H1 (cell line): ENCODE data around the gene CRTC2. TPM values are rescaled to one million over a fixed set of nuclear protein-coding genes. Genes with fewer than 3 reads are reported as not detected.

Experiments
- ASH2L ChIP-seq: fragments of 200-600, 300-600 bp; sonication (generic); IDR thresholded peaks from one replicate; pipeline ENCODE4 v1.7.1; 2017; ENCODE audit warnings: low read length
- BRCA1 ChIP-seq: IDR thresholded peaks from 2 replicates; pipeline ENCODE4 v1.6.1; 2012; ENCODE audit warnings: low read depth, low read length, improper control_type of control experiment
- EP300 ChIP-seq, 2 experiments: IDR thresholded peaks; 1 replicate in 1 of 2; 2 replicates in 1 of 2; pipeline ENCODE4 v1.6.1; 2011 to 2012; ENCODE audit warnings: low read depth in 2 of 2, low read length in 2 of 2, mild to moderate bottlenecking in 2 of 2, borderline replicate concordance in 1 of 2, inconsistent platforms in 1 of 2, moderate library complexity in 1 of 2
- POLR2A ChIP-seq, 2 experiments: IDR thresholded peaks; 1 replicate in 1 of 2; 2 replicates in 1 of 2; pipeline ENCODE4 v1.6.1; 2011; ENCODE audit warnings: low read depth in 2 of 2, low read length in 2 of 2, mild to moderate bottlenecking in 2 of 2; ENCODE audit errors: control extremely low read depth in 1 of 2
- SIX5 ChIP-seq: IDR thresholded peaks from 2 replicates; pipeline ENCODE4 v1.6.1; 2011; ENCODE audit warnings: mild to moderate bottlenecking, low read depth, low read length
- SP4 ChIP-seq: IDR thresholded peaks from 2 replicates; pipeline ENCODE4 v1.6.1; 2012; ENCODE audit warnings: low read length, inconsistent platforms
- polyA plus RNA-seq, 7 experiments: library from polyadenylated mRNA; depleted of rRNA in 3 of 7; stranded (reverse) in 5 of 7; unstranded in 2 of 7; fragments of >200 nt in 5 of 7; fragments of 200-250 nt in 2 of 7; gene quantifications; 1 replicate in 5 of 7; 2 replicates in 1 of 7; 4 replicates in 1 of 7; pipeline versions ENCODE4 v1.2.1 to v1.2.3, GENCODE V29; 2011 to 2013; ENCODE audit warnings: missing spikeins in 2 of 7, mixed read lengths in 2 of 7
- total RNA-seq: library from RNA; stranded (reverse); fragmentation: NEBNext Ultra II Directional; extraction: Animal tissue kit (Norgen Biotek cat#: 25700); gene quantifications from 2 replicates; pipeline ENCODE4 v1.2.1, GENCODE V29; 2021

CRTC2 gene
- total and polyA plus RNA-seq, 2 of the 8 experiments (the other 6 are each of a cell fraction or from before 2014, with no cell fraction given), result 28.6 to 34.3 TPM

DNA sequence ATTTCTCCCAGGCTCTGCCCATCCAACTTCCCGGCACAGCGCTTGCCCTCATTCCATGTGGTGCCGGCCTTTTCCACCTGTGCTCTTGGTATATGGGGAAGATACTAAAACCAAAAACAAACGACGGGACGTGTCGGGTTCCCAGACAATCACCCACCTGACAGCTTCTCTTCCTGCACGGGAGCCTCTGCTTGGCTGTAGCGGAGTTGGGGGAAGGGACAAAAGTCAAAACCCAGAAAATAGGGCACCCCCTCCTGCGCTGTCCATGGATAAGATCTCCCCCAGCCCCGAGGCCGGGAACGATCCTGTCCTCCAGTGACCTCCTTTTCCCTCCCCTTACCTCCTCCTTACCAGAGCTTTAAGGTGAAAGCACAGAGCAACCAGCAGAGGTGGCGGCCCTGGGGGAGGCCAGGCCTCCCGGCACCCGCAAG lies 18.4 kb upstream of the CRTC2 start (continued):
- TF ChIP-seq POLR2A (IDR thresholded peaks at IDR 0.05; ENCODE audit: control extremely low read depth in 1 of 2, low read depth in 2 of 2, low read length in 2 of 2) (peak in 1 of 2 experiments; percentile 33; a peak in 1 of 3 replicates), BRCA1 (no peak), EP300 (IDR thresholded peaks at IDR 0.05; ENCODE audit: borderline replicate concordance in 1 of 2, low read depth in 2 of 2, low read length in 2 of 2) (no peak), SP4 (no peak), SIX5 (no peak), ASH2L (no peak)
